Measurements from ENCODE around the gene PIK3R5. TPM values are rescaled to one million over a fixed set of nuclear protein-coding genes. Genes with fewer than 3 reads are reported as not detected.

The PIK3R5 gene
- total RNA-seq, 1 experiment from 2014 or later, result 5.9 TPM

GRCh38 chr17:8940866-8941471 lies 24.5 kb downstream of the PIK3R5 start:
- ChIA-PET POLR2A (no interaction called here), CTCF (interaction anchor here (1.0 to 2.4 kb wide), 4 partner anchors 25 to 57 kb away, joined by 3 to 11 read pairs (median 4); partner anchors contain the start of gene PIK3R5)
- peaks cover 24% of the 10 kb centered on the region for H3K4me1 Mint-ChIP-seq
- no peaks in the 10 kb centered on the region; the same call in 1 of the 2 replicates for H3K27me3 Mint-ChIP-seq (ENCODE audit: low read depth)
- H3K36me3 Mint-ChIP-seq, result peaks cover 9% of the 10 kb centered on the region
- H3K27ac Mint-ChIP-seq, result no peak overlapping the region
- TF ChIP-seq, protein P1, sequence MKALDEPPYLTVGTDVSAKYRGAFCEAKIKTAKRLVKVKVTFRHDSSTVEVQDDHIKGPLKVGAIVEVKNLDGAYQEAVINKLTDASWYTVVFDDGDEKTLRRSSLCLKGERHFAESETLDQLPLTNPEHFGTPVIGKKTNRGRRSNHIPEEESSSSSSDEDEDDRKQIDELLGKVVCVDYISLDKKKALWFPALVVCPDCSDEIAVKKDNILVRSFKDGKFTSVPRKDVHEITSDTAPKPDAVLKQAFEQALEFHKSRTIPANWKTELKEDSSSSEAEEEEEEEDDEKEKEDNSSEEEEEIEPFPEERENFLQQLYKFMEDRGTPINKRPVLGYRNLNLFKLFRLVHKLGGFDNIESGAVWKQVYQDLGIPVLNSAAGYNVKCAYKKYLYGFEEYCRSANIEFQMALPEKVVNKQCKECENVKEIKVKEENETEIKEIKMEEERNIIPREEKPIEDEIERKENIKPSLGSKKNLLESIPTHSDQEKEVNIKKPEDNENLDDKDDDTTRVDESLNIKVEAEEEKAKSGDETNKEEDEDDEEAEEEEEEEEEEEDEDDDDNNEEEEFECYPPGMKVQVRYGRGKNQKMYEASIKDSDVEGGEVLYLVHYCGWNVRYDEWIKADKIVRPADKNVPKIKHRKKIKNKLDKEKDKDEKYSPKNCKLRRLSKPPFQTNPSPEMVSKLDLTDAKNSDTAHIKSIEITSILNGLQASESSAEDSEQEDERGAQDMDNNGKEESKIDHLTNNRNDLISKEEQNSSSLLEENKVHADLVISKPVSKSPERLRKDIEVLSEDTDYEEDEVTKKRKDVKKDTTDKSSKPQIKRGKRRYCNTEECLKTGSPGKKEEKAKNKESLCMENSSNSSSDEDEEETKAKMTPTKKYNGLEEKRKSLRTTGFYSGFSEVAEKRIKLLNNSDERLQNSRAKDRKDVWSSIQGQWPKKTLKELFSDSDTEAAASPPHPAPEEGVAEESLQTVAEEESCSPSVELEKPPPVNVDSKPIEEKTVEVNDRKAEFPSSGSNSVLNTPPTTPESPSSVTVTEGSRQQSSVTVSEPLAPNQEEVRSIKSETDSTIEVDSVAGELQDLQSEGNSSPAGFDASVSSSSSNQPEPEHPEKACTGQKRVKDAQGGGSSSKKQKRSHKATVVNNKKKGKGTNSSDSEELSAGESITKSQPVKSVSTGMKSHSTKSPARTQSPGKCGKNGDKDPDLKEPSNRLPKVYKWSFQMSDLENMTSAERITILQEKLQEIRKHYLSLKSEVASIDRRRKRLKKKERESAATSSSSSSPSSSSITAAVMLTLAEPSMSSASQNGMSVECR (CRISPR knock-in tag; IDR thresholded peaks at IDR 0.05; ENCODE audit: borderline replicate concordance), result no peak
- TF ChIP-seq ATF1 (CRISPR knock-in tag; IDR thresholded peaks at IDR 0.05) (no peak), ATF3 (CRISPR knock-in tag; conservative IDR thresholded peaks at IDR 0.05) (no peak), ESRRA (CRISPR knock-in tag; IDR thresholded peaks at IDR 0.05; ENCODE audit: borderline replicate concordance) (no peak), NFYB (CRISPR knock-in tag; conservative IDR thresholded peaks at IDR 0.05; ENCODE audit: low read depth) (no peak), FOXJ3 (CRISPR knock-in tag; IDR thresholded peaks at IDR 0.05; ENCODE audit: borderline replicate concordance) (no peak), ZBTB21 (CRISPR knock-in tag; IDR thresholded peaks at IDR 0.05; ENCODE audit: borderline replicate concordance) (no peak)
- TF ChIP-seq, protein P2, sequence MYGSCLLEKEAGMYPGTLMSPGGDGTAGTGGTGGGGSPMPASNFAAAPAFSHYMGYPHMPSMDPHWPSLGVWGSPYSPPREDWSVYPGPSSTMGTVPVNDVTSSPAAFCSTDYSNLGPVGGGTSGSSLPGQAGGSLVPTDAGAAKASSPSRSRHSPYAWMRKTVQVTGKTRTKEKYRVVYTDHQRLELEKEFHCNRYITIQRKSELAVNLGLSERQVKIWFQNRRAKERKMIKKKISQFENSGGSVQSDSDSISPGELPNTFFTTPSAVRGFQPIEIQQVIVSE (CRISPR knock-in tag; IDR thresholded peaks at IDR 0.05; ENCODE audit: borderline replicate concordance), result no peak
- TF ChIP-seq, protein P3, sequence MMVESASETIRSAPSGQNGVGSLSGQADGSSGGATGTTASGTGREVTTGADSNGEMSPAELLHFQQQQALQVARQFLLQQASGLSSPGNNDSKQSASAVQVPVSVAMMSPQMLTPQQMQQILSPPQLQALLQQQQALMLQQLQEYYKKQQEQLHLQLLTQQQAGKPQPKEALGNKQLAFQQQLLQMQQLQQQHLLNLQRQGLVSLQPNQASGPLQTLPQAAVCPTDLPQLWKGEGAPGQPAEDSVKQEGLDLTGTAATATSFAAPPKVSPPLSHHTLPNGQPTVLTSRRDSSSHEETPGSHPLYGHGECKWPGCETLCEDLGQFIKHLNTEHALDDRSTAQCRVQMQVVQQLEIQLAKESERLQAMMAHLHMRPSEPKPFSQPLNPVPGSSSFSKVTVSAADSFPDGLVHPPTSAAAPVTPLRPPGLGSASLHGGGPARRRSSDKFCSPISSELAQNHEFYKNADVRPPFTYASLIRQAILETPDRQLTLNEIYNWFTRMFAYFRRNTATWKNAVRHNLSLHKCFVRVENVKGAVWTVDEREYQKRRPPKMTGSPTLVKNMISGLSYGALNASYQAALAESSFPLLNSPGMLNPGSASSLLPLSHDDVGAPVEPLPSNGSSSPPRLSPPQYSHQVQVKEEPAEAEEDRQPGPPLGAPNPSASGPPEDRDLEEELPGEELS (CRISPR knock-in tag; IDR thresholded peaks at IDR 0.05), result no peak
- peaks cover 25% of the 10 kb centered on the region for H3K9me3 Mint-ChIP-seq
- H3K4me3 Mint-ChIP-seq, result no peak overlapping the region
- DNase-seq (ENCODE audit: low spot score), result no peak
- no peak for ATAC-seq

- ATAC-seq (peak; percentile 47; the same call in 1 of the 2 replicates), DNase-seq (ENCODE audit: low spot score) (no peak)
- no peak overlapping the region for H3K27ac Mint-ChIP-seq
- TF ChIP-seq IRF1 (CRISPR knock-in tag; IDR thresholded peaks at IDR 0.05), result no peak
- TF ChIP-seq USF2 (CRISPR knock-in tag; IDR thresholded peaks at IDR 0.05), result no peak
- no peak for TF ChIP-seq ELF4 (CRISPR knock-in tag; IDR thresholded peaks at IDR 0.05; ENCODE audit: low read depth)
- no peak for TF ChIP-seq ZNF423 (CRISPR knock-in tag; IDR thresholded peaks at IDR 0.05)
- no peak for TF ChIP-seq MXD4 (CRISPR knock-in tag; IDR thresholded peaks at IDR 0.05; ENCODE audit: borderline replicate concordance)
- no peak for TF ChIP-seq TEAD4 (CRISPR knock-in tag; IDR thresholded peaks at IDR 0.05)
- no peak for TF ChIP-seq ESRRA (CRISPR knock-in tag; IDR thresholded peaks at IDR 0.05; ENCODE audit: borderline replicate concordance)
- TF ChIP-seq, protein P1 (CRISPR knock-in tag; IDR thresholded peaks at IDR 0.05; ENCODE audit: borderline replicate concordance), result no peak
- no peak for TF ChIP-seq RORB (CRISPR knock-in tag; IDR thresholded peaks at IDR 0.05)
- no peak for TF ChIP-seq ATF1 (CRISPR knock-in tag; IDR thresholded peaks at IDR 0.05)
- H3K27me3 Mint-ChIP-seq (ENCODE audit: low read depth), result no peaks in the 10 kb centered on the region; the same call in 1 of the 2 replicates
- H3K4me1 Mint-ChIP-seq, result peaks cover 28% of the 10 kb centered on the region
- H3K9me3 Mint-ChIP-seq, result peaks cover 25% of the 10 kb centered on the region
- ChIA-PET POLR2A (no interaction called here), CTCF (interaction anchor here (1.0 to 2.4 kb wide), 5 partner anchors 26 to 136 kb away, joined by 3 to 11 read pairs (median 3); partner anchors contain the start of gene PIK3R5)
- no peak overlapping the region for H3K4me3 Mint-ChIP-seq
- H3K36me3 Mint-ChIP-seq, result peaks cover 9% of the 10 kb centered on the region
Observed at GRCh38 chr17:8939496-8940334, 25.8 kb downstream of the PIK3R5 start.

Measured in WTC11 (cell line).